GM12875 (cell line): Measurements from ENCODE around the gene MED26.

Experiments
- H3K4me3 ChIP-seq: one replicate; pipeline ENCODE4 v1.5.1; 2011; ENCODE audit warnings: low read depth, low read length, control low read depth
- TF ChIP-seq, protein P1 (sequence below): IDR thresholded peaks from 2 replicates; pipeline ENCODE4 v1.5.1; 2011; ENCODE audit warnings: low read depth, mild to moderate bottlenecking, control low read depth, inconsistent platforms, low read length, moderate library complexity, borderline replicate concordance; ENCODE audit not compliant: insufficient read depth

The MED26 gene

DNA sequence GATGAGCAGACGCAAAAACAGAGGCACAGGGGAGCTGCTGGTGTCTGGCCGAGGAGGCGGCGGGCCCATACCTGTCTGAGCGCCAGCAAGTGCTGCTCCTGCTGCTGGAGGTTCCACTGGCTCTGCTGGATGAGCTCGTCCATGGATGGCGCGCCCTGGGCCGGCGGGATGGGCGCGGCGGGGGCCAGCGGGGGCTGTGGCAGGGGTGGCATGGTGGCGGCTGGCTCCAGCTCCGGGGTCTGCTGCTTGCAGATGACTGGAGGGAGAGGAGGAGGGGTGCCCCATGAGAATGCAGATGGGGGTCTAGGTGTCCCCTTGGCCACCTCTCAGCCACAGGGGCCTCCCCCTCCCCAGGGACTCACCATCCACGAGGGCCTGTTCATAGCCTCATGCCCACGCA lies 92.6 kb downstream of the MED26 start:
- TF ChIP-seq, protein P1, sequence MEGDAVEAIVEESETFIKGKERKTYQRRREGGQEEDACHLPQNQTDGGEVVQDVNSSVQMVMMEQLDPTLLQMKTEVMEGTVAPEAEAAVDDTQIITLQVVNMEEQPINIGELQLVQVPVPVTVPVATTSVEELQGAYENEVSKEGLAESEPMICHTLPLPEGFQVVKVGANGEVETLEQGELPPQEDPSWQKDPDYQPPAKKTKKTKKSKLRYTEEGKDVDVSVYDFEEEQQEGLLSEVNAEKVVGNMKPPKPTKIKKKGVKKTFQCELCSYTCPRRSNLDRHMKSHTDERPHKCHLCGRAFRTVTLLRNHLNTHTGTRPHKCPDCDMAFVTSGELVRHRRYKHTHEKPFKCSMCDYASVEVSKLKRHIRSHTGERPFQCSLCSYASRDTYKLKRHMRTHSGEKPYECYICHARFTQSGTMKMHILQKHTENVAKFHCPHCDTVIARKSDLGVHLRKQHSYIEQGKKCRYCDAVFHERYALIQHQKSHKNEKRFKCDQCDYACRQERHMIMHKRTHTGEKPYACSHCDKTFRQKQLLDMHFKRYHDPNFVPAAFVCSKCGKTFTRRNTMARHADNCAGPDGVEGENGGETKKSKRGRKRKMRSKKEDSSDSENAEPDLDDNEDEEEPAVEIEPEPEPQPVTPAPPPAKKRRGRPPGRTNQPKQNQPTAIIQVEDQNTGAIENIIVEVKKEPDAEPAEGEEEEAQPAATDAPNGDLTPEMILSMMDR, result no peak
- H3K4me3 ChIP-seq, result no peak overlapping the region

DNA sequence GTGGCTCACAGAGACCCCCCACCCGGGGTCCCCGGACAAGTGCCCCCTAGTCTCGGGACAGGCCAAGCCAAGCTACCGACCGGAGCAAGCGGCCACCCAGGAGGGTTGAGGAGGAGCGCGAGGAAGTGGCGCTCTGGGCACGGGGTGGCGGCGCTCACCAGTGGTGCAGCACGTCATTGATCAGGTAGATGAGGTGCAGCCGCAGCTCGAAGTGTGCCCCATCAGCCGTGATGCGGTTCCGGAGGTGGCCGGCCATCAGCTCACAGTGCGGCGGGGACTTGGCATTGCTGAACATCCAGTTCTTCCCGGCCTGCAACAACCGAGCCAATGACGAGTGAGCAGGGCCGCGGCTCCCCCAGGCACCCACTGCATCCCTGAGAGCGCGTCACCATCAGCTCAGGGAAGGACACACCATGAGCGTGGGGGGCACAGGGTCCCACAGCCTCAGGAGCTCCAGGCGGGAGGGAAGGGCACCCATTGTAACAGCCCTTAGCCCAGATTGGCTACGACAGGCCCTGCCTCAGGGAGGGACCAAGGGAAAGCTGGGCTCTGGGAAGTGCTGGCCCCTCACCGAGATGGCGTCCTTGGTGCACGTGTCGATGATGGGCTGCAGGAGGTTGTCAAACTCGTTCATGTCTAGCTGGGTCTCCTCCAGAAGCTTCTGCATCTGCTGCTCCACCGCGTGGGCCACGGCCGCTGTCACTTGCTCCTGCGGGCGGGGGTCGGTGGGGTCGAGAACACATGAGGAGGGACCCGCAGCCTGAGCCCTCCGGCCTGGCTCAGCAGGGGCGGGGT lies 95.4 kb downstream of the MED26 start:
- H3K4me3 ChIP-seq, result no peak overlapping the region
- TF ChIP-seq, protein P1, result no peak

DNA sequence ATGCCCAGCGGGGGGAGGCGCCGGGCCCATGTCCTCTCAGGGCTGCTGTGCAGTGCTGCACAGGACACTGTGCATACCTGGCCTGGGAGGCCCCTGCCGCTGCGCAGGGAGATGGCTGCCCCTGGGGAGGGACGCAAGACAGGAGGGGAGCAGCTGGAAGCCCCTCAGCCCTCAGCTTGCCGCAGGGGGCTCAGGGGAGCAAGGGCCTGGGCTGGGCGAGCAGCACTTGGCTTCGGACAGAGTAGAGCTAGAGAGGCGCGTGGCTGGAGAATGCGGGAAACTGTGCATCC lies 96.7 kb downstream of the MED26 start:
- no peak overlapping the region for H3K4me3 ChIP-seq
- TF ChIP-seq, protein P1, result no peak

DNA sequence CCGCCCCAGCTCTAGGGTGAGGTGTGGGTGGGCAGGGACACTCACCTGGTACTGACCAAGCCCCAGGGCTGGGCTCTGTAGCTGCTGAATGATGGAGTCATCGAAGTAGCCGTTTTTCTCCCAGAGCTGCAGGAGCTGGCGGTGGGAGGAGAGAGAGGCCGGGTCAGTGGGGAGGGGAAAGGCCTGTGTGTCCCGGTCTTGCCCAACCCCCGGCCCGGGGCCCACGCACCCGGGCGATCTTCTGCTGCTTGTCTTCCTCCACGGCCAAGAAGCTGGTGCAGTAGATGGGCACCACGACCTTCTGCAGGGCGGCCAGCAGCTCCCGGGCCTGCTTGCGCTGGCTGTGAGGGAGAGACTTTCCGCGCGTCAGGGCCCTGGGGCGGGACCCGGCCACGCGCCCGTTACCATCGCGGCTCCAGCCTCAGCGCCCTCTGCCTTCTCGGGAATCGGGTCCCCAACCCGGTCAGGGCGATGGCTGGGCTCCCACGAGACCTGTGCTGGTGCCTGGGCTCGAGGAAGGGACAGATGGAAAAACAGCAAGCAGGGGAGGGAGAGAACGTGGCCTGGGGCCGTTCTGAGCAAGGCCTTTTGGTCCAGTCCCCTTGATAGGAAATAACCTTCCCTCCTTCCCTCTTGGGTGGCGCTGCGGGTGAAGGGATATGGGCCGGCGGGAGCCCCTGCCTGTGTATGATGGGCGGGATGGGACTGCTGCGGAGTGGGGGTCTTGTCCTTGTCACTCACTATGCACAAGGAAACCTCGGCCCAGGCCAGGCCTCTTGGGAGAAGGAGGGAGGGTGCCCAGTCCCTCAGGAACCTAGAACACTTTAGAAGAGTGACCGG lies 97.2 kb downstream of the MED26 start:
- TF ChIP-seq, protein P1, result no peak
- no peak overlapping the region for H3K4me3 ChIP-seq

DNA sequence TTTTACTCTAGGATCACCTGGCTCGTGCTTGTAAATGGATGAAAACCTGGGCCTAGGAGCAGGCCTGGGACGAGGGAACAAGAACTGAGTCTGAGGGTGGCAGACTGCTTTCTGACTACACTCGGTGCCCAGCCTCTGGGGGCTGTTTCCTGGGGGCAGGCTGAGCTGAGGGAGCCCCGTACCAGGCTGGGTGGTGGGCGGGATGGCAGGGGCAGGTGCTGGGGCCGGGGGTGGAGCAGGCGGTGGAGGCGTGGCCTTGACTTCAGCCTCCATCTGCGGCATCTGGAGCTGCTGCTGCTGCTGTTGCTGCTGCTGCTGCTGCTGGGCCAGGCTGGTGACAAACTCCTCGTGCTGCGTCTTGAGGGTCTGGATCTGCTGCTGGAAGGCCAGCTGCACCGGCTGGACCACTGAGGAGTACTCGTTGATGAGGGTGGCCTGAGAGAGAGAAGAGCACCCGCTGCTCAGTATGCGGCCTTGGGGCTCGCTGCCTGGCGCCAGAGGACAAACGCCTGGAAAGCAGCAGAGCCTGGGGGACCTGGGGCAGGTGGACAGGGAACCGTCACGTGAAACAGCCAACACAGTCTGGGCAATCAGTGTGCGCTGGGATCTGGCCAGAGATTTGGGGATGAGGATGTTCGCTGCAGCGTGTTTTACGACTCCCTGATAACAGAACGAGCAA lies 98.4 kb downstream of the MED26 start:
- TF ChIP-seq, protein P1, result no peak
- no peak overlapping the region for H3K4me3 ChIP-seq

DNA sequence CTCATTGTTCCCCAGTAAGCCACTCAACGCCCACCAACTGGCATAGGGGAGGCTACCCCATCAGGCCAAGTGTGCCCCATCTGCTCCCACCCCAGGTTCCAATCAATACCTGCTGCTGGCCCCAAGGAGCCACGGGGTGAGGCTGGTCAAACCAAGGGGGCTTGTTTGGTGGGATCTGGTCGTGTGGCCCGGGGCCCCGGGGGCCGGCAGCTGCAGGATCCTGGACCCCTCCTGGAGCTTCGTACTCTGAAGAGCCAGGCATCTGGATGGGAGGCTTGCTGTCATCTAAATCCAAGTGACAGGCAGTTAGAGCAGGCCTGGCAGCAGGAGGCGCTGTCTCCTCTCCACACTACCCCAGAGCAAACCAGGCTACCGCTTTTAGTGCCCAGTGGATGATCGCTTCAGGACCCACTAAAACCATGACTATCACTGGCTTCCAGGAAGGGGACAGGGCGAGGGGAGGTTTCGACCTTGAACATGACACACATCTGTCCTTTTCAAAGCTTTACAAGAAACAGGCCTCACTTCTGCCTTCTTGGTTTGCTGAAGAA lies 100.0 kb downstream of the MED26 start:
- TF ChIP-seq, protein P1, result peak; percentile 65; the same call in 1 of the 2 replicates
- H3K4me3 ChIP-seq, result no peak overlapping the region
